ENCODE measurements around the gene DNM3. TPM values are rescaled to one million over a fixed set of nuclear protein-coding genes. Genes with fewer than 3 reads are reported as not detected.

Gene DNM3
- total and polyA plus RNA-seq, 2 donors (not counting 3 experiments of a cell fraction or from before 2014, with no cell fraction given): 1.4 to 2.5 TPM

- BruUV-seq (replicated peaks): no TSS peak
- Histone ChIP-seq H3K4me1 (ENCODE audit: control insufficient read depth, extremely low read depth, insufficient read depth, low read length) (no peaks in the 10 kb centered on the region), H3K79me2 (ENCODE audit: control insufficient read depth, insufficient read depth, low read length) (no peaks in the 10 kb centered on the region), H2AFZ (ENCODE audit: low read depth, low read length) (no peak overlapping the region), H3K9ac (replicated peaks; ENCODE audit: extremely low read depth, insufficient read depth, low read length) (no peak overlapping the region), H4K20me1 (replicated peaks; ENCODE audit: control insufficient read depth, extremely low read depth, insufficient read depth, low read length) (no peaks in the 10 kb centered on the region), H3K4me3 (replicated peaks in 1 of 3; ENCODE audit: insufficient read depth in 1 of 3, low read depth in 1 of 3, low read length in 3 of 3) (no peak overlapping the region), H3K4me2 (ENCODE audit: insufficient read depth, low read length) (no peak overlapping the region), H3K27ac (ENCODE audit: insufficient read depth, low read depth, low read length) (no peak overlapping the region), H3K36me3 (ENCODE audit: control insufficient read depth in 2 of 2, extremely low read depth in 1 of 2, insufficient read depth in 2 of 2, low read length in 2 of 2) (no peaks in the 10 kb centered on the region), H3K27me3 (ENCODE audit: control insufficient read depth in 2 of 2, insufficient read depth in 2 of 2, low read length in 2 of 2) (no peaks in the 10 kb centered on the region), H3K9me3 (replicated peaks; ENCODE audit: control insufficient read depth, insufficient read depth, low read length) (no peaks in the 10 kb centered on the region), H3K9me1 (replicated peaks; ENCODE audit: control insufficient read depth, extremely low read depth, insufficient read depth, low read length) (no peaks in the 10 kb centered on the region)
- DNase-seq (ENCODE audit: low read depth, low spot score) (no peak), FAIRE-seq (no peak)
- dilution Hi-C loops (cut with MboI; ENCODE audit: extremely low pct_ligation_motif_present, low sequenced_read_pairs): loop anchor here (25.0 kb wide), 2 partner anchors 197 to 347 kb away; partner anchors contain the start of gene METTL13
- ChIA-PET CTCF (interaction anchor here (0.7 to 13.9 kb wide), 27 partner anchors 11 to 418 kb away, joined by 3 to 538 read pairs (median 5); partner anchors contain the start of genes DNM3 and METTL13), POLR2A (interaction anchor here (0.5 kb wide), 1 partner anchor 341 kb away, joined by 4 read pairs; no protein-coding TSS in a partner anchor)
- intact Hi-C loops (cut with micrococcal nuclease): no loop called here
- no peak for TF ChIP-seq MAX (IDR thresholded peaks at IDR 0.05; ENCODE audit: insufficient read depth, insufficient read length)
- TF ChIP-seq GATA2 (IDR thresholded peaks at IDR 0.05; ENCODE audit: insufficient read depth, insufficient read length, low read depth, low read length): no peak
- TF ChIP-seq, protein P1, sequence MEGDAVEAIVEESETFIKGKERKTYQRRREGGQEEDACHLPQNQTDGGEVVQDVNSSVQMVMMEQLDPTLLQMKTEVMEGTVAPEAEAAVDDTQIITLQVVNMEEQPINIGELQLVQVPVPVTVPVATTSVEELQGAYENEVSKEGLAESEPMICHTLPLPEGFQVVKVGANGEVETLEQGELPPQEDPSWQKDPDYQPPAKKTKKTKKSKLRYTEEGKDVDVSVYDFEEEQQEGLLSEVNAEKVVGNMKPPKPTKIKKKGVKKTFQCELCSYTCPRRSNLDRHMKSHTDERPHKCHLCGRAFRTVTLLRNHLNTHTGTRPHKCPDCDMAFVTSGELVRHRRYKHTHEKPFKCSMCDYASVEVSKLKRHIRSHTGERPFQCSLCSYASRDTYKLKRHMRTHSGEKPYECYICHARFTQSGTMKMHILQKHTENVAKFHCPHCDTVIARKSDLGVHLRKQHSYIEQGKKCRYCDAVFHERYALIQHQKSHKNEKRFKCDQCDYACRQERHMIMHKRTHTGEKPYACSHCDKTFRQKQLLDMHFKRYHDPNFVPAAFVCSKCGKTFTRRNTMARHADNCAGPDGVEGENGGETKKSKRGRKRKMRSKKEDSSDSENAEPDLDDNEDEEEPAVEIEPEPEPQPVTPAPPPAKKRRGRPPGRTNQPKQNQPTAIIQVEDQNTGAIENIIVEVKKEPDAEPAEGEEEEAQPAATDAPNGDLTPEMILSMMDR (IDR thresholded peaks at IDR 0.05; ENCODE audit: extremely low read depth in 1 of 2, insufficient read depth in 1 of 2, low read depth in 1 of 2, low read length in 2 of 2): no peak
- no peak for TF ChIP-seq POLR2A (IDR thresholded peaks at IDR 0.05; ENCODE audit: low read depth, low read length)
- TF ChIP-seq EZH2 (IDR thresholded peaks at IDR 0.05; ENCODE audit: borderline replicate concordance, low read depth, low read length, severe bottlenecking): no peak
- no peak for TF ChIP-seq FOS (IDR thresholded peaks at IDR 0.05; ENCODE audit: borderline replicate concordance, insufficient read depth, low read length)
- no peak for TF ChIP-seq JUN (IDR thresholded peaks at IDR 0.05; ENCODE audit: borderline replicate concordance, insufficient read depth, insufficient read length, low read depth)
- TF ChIP-seq POLR2AphosphoS5 (IDR thresholded peaks at IDR 0.05; ENCODE audit: insufficient read depth, low read depth, low read length): no peak
- no peak for TF ChIP-seq MYC (IDR thresholded peaks at IDR 0.05; ENCODE audit: low read depth, low read length)
Measured at GRCh38 chr1:171984262-171984661, 143.0 kb downstream of the DNM3 start.
